OCI-LY1 (cell line): ENCODE results near the gene SLCO2B1.

Experiments
- H2AFZ ChIP-seq: fragments of 200-600 bp; sonication (generic), shearing (Covaris generic); 2 replicates; pipeline ENCODE4 v1.6.0; 2014; ENCODE audit warnings: antibody characterized with exemption, mild to moderate bottlenecking, low read length
- H3F3A ChIP-seq: fragments of 200-600 bp; sonication (generic), shearing (Covaris generic); 2 replicates; pipeline ENCODE4 v1.6.0; 2014; ENCODE audit warnings: mild to moderate bottlenecking, antibody characterized with exemption, low read length, moderate library complexity; ENCODE audit not compliant: insufficient read depth
- H3K27ac ChIP-seq: fragments of 200-600 bp; sonication (generic); 2 replicates; pipeline ENCODE4 v1.5.1; 2014; ENCODE audit warnings: low read length, mixed run types, mild to moderate bottlenecking, low read depth; ENCODE audit not compliant: poor library complexity, severe bottlenecking
- H3K27me3 ChIP-seq: fragments of 200-600 bp; sonication (generic); 2 replicates; pipeline ENCODE4 v1.6.0; 2014; ENCODE audit warnings: antibody characterized with exemption, mild to moderate bottlenecking, low read length, moderate library complexity; ENCODE audit not compliant: insufficient read depth
- H3K36me3 ChIP-seq: fragments of 200-600 bp; sonication (generic); 2 replicates; pipeline ENCODE4 v1.6.1; 2014; ENCODE audit warnings: mild to moderate bottlenecking, antibody characterized with exemption, low read length, moderate library complexity, mixed read lengths; ENCODE audit not compliant: insufficient read depth
- H3K4me1 ChIP-seq: fragments of 200-600 bp; sonication (generic); 2 replicates; pipeline ENCODE4 v1.5.1; 2014; ENCODE audit warnings: mild to moderate bottlenecking, low read length, moderate library complexity; ENCODE audit not compliant: insufficient read depth, severe bottlenecking
- H3K4me2 ChIP-seq: fragments of 200-600 bp; sonication (generic), shearing (Covaris generic); 2 replicates; pipeline ENCODE4 v1.6.1; 2014; ENCODE audit warnings: low read length
- H3K4me3 ChIP-seq: fragments of 200-600 bp; sonication (generic); 2 replicates; pipeline ENCODE4 v1.5.1; 2014; ENCODE audit warnings: low read length, low read depth, mild to moderate bottlenecking, mixed read lengths; ENCODE audit not compliant: poor library complexity, severe bottlenecking
- H3K79me2 ChIP-seq: fragments of 200-600 bp; shearing (Covaris generic); 2 replicates; pipeline ENCODE4 v1.6.1; 2016; ENCODE audit warnings: mixed run types, low read length, mixed read lengths; ENCODE audit not compliant: insufficient read depth
- H3K9ac ChIP-seq: fragments of 200-600 bp; sonication (generic), shearing (Covaris generic); 2 replicates; pipeline ENCODE4 v1.6.1; 2014; ENCODE audit warnings: mild to moderate bottlenecking, low read length, mixed read lengths
- H3K9me2 ChIP-seq: fragments of 200-600 bp; sonication (generic), shearing (Covaris generic); 2 replicates; pipeline ENCODE4 v1.6.1; 2014; ENCODE audit warnings: low read depth, mild to moderate bottlenecking, low read length, mixed read lengths
- H3K9me3 ChIP-seq: fragments of 200-600 bp; shearing (Covaris generic); 2 replicates; pipeline ENCODE4 v1.6.1; 2014; ENCODE audit warnings: low read length, mixed read lengths
- H4K20me1 ChIP-seq: fragments of 200-600 bp; sonication (generic), shearing (Covaris generic); 2 replicates; pipeline ENCODE4 v1.6.0; 2016; ENCODE audit warnings: mild to moderate bottlenecking, low read length; ENCODE audit not compliant: insufficient read depth
- CTCF ChIP-seq: fragments of 200-600 bp; sonication (generic), shearing (Covaris generic); IDR thresholded peaks from 2 replicates; pipeline ENCODE4 v1.5.1; 2017; ENCODE audit warnings: mild to moderate bottlenecking, antibody characterized with exemption, low read length, moderate library complexity, mixed read lengths
- EZH2 ChIP-seq: fragments of 200-600 bp; sonication (generic), shearing (Covaris generic); IDR thresholded peaks from 2 replicates; pipeline ENCODE4 v1.8.0; 2017; ENCODE audit warnings: borderline replicate concordance, mixed run types, mild to moderate bottlenecking, antibody characterized with exemption, low read length, moderate library complexity, mixed read lengths

Gene SLCO2B1, protein sequence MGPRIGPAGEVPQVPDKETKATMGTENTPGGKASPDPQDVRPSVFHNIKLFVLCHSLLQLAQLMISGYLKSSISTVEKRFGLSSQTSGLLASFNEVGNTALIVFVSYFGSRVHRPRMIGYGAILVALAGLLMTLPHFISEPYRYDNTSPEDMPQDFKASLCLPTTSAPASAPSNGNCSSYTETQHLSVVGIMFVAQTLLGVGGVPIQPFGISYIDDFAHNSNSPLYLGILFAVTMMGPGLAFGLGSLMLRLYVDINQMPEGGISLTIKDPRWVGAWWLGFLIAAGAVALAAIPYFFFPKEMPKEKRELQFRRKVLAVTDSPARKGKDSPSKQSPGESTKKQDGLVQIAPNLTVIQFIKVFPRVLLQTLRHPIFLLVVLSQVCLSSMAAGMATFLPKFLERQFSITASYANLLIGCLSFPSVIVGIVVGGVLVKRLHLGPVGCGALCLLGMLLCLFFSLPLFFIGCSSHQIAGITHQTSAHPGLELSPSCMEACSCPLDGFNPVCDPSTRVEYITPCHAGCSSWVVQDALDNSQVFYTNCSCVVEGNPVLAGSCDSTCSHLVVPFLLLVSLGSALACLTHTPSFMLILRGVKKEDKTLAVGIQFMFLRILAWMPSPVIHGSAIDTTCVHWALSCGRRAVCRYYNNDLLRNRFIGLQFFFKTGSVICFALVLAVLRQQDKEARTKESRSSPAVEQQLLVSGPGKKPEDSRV

DNA sequence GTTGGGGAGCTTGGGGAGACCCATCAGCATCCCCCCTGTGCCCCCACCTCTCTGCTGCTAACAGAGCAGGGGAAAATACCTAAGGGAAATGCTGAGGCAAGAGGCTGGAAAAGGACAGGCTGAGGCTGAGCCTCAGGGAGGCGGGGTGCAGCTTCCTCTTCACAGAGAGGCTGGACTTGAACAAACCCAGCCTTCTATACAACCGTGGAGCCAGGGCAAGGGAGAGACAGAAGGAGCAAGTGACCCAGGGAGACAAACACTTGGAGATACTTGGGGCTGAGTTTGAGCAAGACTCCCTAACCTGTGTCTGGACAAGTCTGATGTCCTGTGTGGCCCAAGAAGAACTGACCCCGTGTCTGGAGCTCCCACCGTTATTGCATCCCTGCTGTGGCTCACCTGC lies at the start of gene SLCO2B1:
Gene SLCO2B1, plus strand, starts transcription at position 229 of the 400 bp plus-strand sequence. CDS start 275 bp downstream, outside the sequence.
- Histone ChIP-seq H3F3A (no peaks in the 10 kb centered on the region), H3K4me1 (no peaks in the 10 kb centered on the region), H3K9me3 (no peaks in the 10 kb centered on the region), H3K27ac (no peak within 1 kb of the TSS), H3K27me3 (0 out of 2 replicates have a peak, but pooled peaks cover 3% of the 10 kb centered on the region), H3K9ac (no peak within 1 kb of the TSS), H4K20me1 (no peaks in the 10 kb centered on the region), H3K36me3 (no peaks in the 10 kb centered on the region), H2AFZ (no peak within 1 kb of the TSS), H3K9me2 (no peaks in the 10 kb centered on the region), H3K4me2 (no peak within 1 kb of the TSS), H3K79me2 (no peaks in the 10 kb centered on the region), H3K4me3 (no peak within 1 kb of the TSS)
- TF ChIP-seq CTCF (no peak), EZH2 (no peak)

DNA sequence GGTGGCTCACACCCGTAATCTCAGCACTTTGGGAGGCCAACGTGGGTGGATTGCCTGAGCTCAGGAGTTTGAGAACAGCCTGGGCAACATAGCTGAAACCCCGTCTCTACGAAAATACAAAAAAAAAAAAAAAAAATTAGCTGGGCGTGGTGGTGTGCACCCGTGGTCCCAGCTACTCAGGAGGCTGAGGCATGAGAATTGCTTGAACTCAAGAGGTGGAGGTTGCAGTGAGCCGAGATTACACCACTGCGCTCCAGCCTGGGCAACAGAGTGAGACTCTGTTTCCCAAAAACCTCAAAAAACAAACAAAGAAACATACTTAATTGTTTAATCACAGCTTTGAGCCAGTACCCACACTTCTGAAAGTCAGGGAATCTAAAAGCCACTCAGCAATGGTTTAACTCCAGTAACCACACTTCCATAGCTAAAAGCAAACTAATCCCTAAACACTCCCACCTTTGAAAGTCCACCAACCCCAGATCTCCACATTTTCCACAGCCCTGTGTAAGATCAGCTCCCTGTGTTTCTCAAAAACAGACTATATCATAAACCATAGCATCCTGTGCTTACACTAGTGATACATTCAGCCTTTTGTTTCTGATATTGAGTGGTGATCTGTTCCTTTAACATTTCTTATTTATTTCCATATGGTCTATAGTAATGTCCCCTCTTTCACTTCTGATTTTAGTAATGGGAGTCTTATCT lies 49.3 kb upstream of the SLCO2B1 start:
- TF ChIP-seq CTCF (no peak), EZH2 (no peak)
- Histone ChIP-seq H4K20me1 (no peaks in the 10 kb centered on the region), H3K27ac (no peak overlapping the region), H3K4me2 (no peak overlapping the region), H3K9ac (no peak overlapping the region), H3K79me2 (no peaks in the 10 kb centered on the region), H3K4me1 (no peaks in the 10 kb centered on the region), H3F3A (0 out of 2 replicates have a peak, but pooled peaks cover 3% of the 10 kb centered on the region), H3K9me3 (no peaks in the 10 kb centered on the region), H2AFZ (no peak overlapping the region), H3K4me3 (no peak overlapping the region), H3K27me3 (no peaks in the 10 kb centered on the region), H3K36me3 (no peaks in the 10 kb centered on the region), H3K9me2 (no peaks in the 10 kb centered on the region)

- H3K9me3 ChIP-seq: no peaks in the 10 kb centered on the region
- no peak overlapping the region for H2AFZ ChIP-seq
- no peaks in the 10 kb centered on the region for H3K36me3 ChIP-seq
- 0 out of 2 replicates have a peak, but pooled peaks cover 3% of the 10 kb centered on the region for H3F3A ChIP-seq
- H3K9ac ChIP-seq: no peak overlapping the region
- no peaks in the 10 kb centered on the region for H3K4me1 ChIP-seq
- no peaks in the 10 kb centered on the region for H4K20me1 ChIP-seq
- H3K27ac ChIP-seq: no peak overlapping the region
- H3K4me2 ChIP-seq: no peak overlapping the region
- no peaks in the 10 kb centered on the region for H3K9me2 ChIP-seq
- H3K4me3 ChIP-seq: no peak overlapping the region
- no peak for TF ChIP-seq EZH2
- no peak for TF ChIP-seq CTCF
- no peaks in the 10 kb centered on the region for H3K27me3 ChIP-seq
- H3K79me2 ChIP-seq: no peaks in the 10 kb centered on the region
These were observed 47.4 kb upstream of the SLCO2B1 start for GRCh38 chr11:75103380-75104026.
